Hematopoietic multipotent progenitor cell treated with erythropoietin and hydrocortisone succinate and interleukin-3 and kit ligand, for 15 days (in vitro differentiated cells): ENCODE measurements around the gene SMG6.

Experiments
- DNase-seq: peaks from one replicate; pipeline ENCODE4 v3.0.0-alpha.2; 2015; ENCODE audit warnings: low spot score

SMG6 gene

GRCh38 chr17:2235265-2235664 is 68.3 kb downstream of the SMG6 start:
- DNase-seq, result no peak

GRCh38 chr17:2233441-2233947 is 70.1 kb downstream of the SMG6 start:
- no peak for DNase-seq

GRCh38 chr17:2232244-2232638 is 71.3 kb downstream of the SMG6 start:
- no peak for DNase-seq

- DNase-seq, result no peak
These were observed 72.7 kb downstream of the SMG6 start for GRCh38 chr17:2230877-2231276.

GRCh38 chr17:2227025-2227699 is 76.4 kb downstream of the SMG6 start:
- DNase-seq, result no peak

GRCh38 chr17:2223617-2223927 is 80.0 kb downstream of the SMG6 start:
- no peak for DNase-seq

- no peak for DNase-seq
These were observed 80.5 kb downstream of the SMG6 start for GRCh38 chr17:2222901-2223616.

- DNase-seq, result no peak
These were observed 81.3 kb downstream of the SMG6 start for GRCh38 chr17:2222301-2222700.

GRCh38 chr17:2218426-2218825 is 85.2 kb downstream of the SMG6 start:
- no peak for DNase-seq

- DNase-seq, result no peak
These were observed 87.8 kb downstream of the SMG6 start for GRCh38 chr17:2215616-2216364.

- DNase-seq, result no peak
These were observed 88.5 kb downstream of the SMG6 start for GRCh38 chr17:2214929-2215615.

GRCh38 chr17:2214047-2214928 is 89.3 kb downstream of the SMG6 start:
- no peak for DNase-seq

GRCh38 chr17:2213291-2213960 is 90.2 kb downstream of the SMG6 start:
- no peak for DNase-seq

- no peak for DNase-seq
These were observed 91.1 kb downstream of the SMG6 start for GRCh38 chr17:2212400-2212981.

- DNase-seq, result no peak
These were observed 91.8 kb downstream of the SMG6 start for GRCh38 chr17:2211661-2212399.

GRCh38 chr17:2210726-2211125 is 92.9 kb downstream of the SMG6 start:
- DNase-seq, result no peak

- DNase-seq, result no peak
These were observed 95.6 kb downstream of the SMG6 start for GRCh38 chr17:2207815-2208515.

GRCh38 chr17:2204393-2204792 is 99.2 kb downstream of the SMG6 start:
- no peak for DNase-seq

- no peak for DNase-seq
These were observed 99.8 kb downstream of the SMG6 start for GRCh38 chr17:2203818-2204217.
